T-cell (primary cell): ENCODE measurements around the gene MMEL1. TPM values are rescaled to one million over a fixed set of nuclear protein-coding genes. Genes with fewer than 3 reads are reported as not detected.

Source experiments
- ATAC-seq, 4 experiments: fragments of 200-7000 bp in 3 of 4; fragments of 150-1000 bp in 1 of 4; cut with Tn5 transposase; replicated peaks in 1 of 4; 1 replicate in 3 of 4; 2 replicates in 1 of 4; pipeline ENCODE4 v1.10.0; 2021; ENCODE audit warnings: moderate library complexity in 3 of 4, mild to moderate bottlenecking in 2 of 4, moderate number of reproducible peaks in 1 of 4
- CTCF ChIA-PET, 2 donors: fragments of 300-600 bp; sonication (Branson Sonifier 250); formaldehyde crosslinking; loops; one replicate each; lab custom pipeline; 2022; ENCODE audit warnings: antibody characterized with exemption in 2 of 2; lab: Charles Lee
- POLR2A ChIA-PET, 2 donors: fragments of 300-600 bp; sonication (Branson Sonifier 250); formaldehyde crosslinking; loops; one replicate each; lab custom pipeline; 2022; ENCODE audit warnings: antibody characterized with exemption in 2 of 2; lab: Charles Lee
- DNase-seq, 35 experiments: peaks; one replicate each; pipeline versions ENCODE4 v3.0.0 to v3.0.0-alpha.2; 2013 to 2023
- H3K27ac ChIP-seq: one replicate; pipeline ENCODE4 v1.5.1; 2013; ENCODE audit warnings: low read length
- H3K27me3 ChIP-seq, 2 experiments: replicated peaks in 1 of 2; 1 replicate in 1 of 2; 2 replicates in 1 of 2; pipeline versions ENCODE4 v1.6.1 to v1.7.0; 2013; ENCODE audit warnings: low read length in 1 of 2, mixed read lengths in 1 of 2; ENCODE audit not compliant: control insufficient read depth in 2 of 2, insufficient read depth in 2 of 2; ENCODE audit errors: extremely low read depth in 1 of 2
- H3K36me3 ChIP-seq, 2 donors: 1 replicate in 1 of 2; 2 replicates in 1 of 2; pipeline versions ENCODE4 v1.6.1 to v1.7.0; 2013; ENCODE audit warnings: low read length in 1 of 2; ENCODE audit not compliant: control insufficient read depth in 2 of 2, insufficient read depth in 1 of 2; ENCODE audit errors: extremely low read depth in 1 of 2
- H3K4me1 ChIP-seq, 2 experiments: 1 replicate in 1 of 2; 2 replicates in 1 of 2; pipeline versions ENCODE4 v1.6.1 to v1.7.0; 2013; ENCODE audit warnings: low read length in 2 of 2, mixed read lengths in 1 of 2; ENCODE audit not compliant: insufficient read depth in 2 of 2, control insufficient read depth in 1 of 2; ENCODE audit errors: extremely low read depth in 1 of 2
- H3K4me3 ChIP-seq, 2 donors: 1 replicate in 1 of 2; 2 replicates in 1 of 2; pipeline versions ENCODE4 v1.5.1 to v1.7.0; 2013; ENCODE audit warnings: mild to moderate bottlenecking in 2 of 2, low read length in 1 of 2, moderate library complexity in 1 of 2; ENCODE audit not compliant: control insufficient read depth in 1 of 2; ENCODE audit errors: extremely low read depth in 1 of 2
- H3K9me3 ChIP-seq: 2 replicates; pipeline ENCODE4 v1.7.0; 2013
- H3K27ac Mint-ChIP-seq, 2 donors: one replicate each; pipeline ENCODE4 v1.8.0; 2020 to 2021; ENCODE audit warnings: mild to moderate bottlenecking in 2 of 2, mixed read lengths in 2 of 2
- H3K27me3 Mint-ChIP-seq, 2 donors: one replicate each; pipeline ENCODE4 v1.8.0; 2021 to 2022; ENCODE audit warnings: mixed read lengths in 2 of 2
- H3K36me3 Mint-ChIP-seq: one replicate; pipeline ENCODE4 v1.8.0; 2021; ENCODE audit warnings: mixed read lengths
- H3K4me1 Mint-ChIP-seq, 3 donors: one replicate each; pipeline ENCODE4 v1.8.0; 2020 to 2022; ENCODE audit warnings: mixed read lengths in 3 of 3, mild to moderate bottlenecking in 1 of 3
- H3K4me3 Mint-ChIP-seq, 3 donors: one replicate each; pipeline ENCODE4 v1.8.0; 2020 to 2022; ENCODE audit warnings: mild to moderate bottlenecking in 3 of 3, mixed read lengths in 3 of 3, moderate library complexity in 3 of 3
- H3K9me3 Mint-ChIP-seq, 3 donors: one replicate each; pipeline ENCODE4 v1.8.0; 2020 to 2022; ENCODE audit warnings: mixed read lengths in 3 of 3
- WGBS: methylation state at CpG from one replicate; pipeline ENCODE4 v1.1.5; 2013; ENCODE audit warnings: missing lambda C conversion rate; ENCODE audit not compliant: insufficient coverage; 5-methylcytosine and 5-hydroxymethylcytosine counted together
- total RNA-seq, 35 experiments: library from RNA in 6 of 35; stranded (reverse) in 6 of 35; fragments of 120-200 nt in 1 of 35; gene quantifications; one replicate each; pipeline versions ENCODE4 v1.2.1 to v1.2.4 and lab custom pipeline; 2013 to 2026

The MMEL1 gene
- total RNA-seq, 5 donors from 2014 or later (not counting 1 experiment from before 2014, with no cell fraction given): 0.72 to 3.3 (median 1.0) TPM

- H3K4me1 Mint-ChIP-seq: peaks cover 2 to 19% (median 6%) of the 10 kb centered on the region in 3 donors
- H3K27me3 Mint-ChIP-seq: no peaks in the 10 kb centered on the region
- H3K9me3 Mint-ChIP-seq: no peaks in the 10 kb centered on the region
- Histone ChIP-seq H3K27me3 (peaks cover 0 to 23% of the 10 kb centered on the region in 2 experiments), H3K9me3 (no peaks in the 10 kb centered on the region), H3K4me3 (no peak overlapping the region), H3K4me1 (peaks cover 0 to 36% of the 10 kb centered on the region in 2 experiments), H3K27ac (no peak overlapping the region), H3K36me3 (peaks cover 0 to 6% of the 10 kb centered on the region in 2 donors)
- H3K27ac Mint-ChIP-seq: no peak overlapping the region
- ChIA-PET POLR2A (no interaction called here), CTCF (no interaction called here)
- peak in 1 of 35 experiments; percentile 22 for DNase-seq
- 94% methylated on average over 29 of the region's 31 CpGs for WGBS
- no peaks in the 10 kb centered on the region for H3K36me3 Mint-ChIP-seq
- ATAC-seq: no peak
- H3K4me3 Mint-ChIP-seq: no peak overlapping the region
Measured at GRCh38 chr1:2590233-2591141, 42.3 kb downstream of the MMEL1 start.

GRCh38 chr1:2589431-2590232 is 43.2 kb downstream of the MMEL1 start:
- Mint-ChIP-seq H3K36me3 (no peaks in the 10 kb centered on the region), H3K27ac (peak overlapping the region in 1 of 2 donors; percentile 36), H3K9me3 (no peaks in the 10 kb centered on the region), H3K4me1 (peaks cover 11 to 26% (median 13%) of the 10 kb centered on the region in 3 donors), H3K4me3 (peak overlapping the region in 1 of 3 donors; percentile 24), H3K27me3 (no peaks in the 10 kb centered on the region)
- no peak for DNase-seq
- no peaks in the 10 kb centered on the region for H3K9me3 ChIP-seq
- H3K27me3 ChIP-seq: peaks cover 0 to 15% of the 10 kb centered on the region in 2 experiments
- no peak overlapping the region for H3K27ac ChIP-seq
- no peak overlapping the region for H3K4me3 ChIP-seq
- POLR2A ChIA-PET: no interaction called here
- H3K4me1 ChIP-seq: peaks cover 4 to 45% of the 10 kb centered on the region in 2 experiments
- 96% methylated on average over 25 of the region's 25 CpGs for WGBS
- peaks cover 0 to 6% of the 10 kb centered on the region in 2 donors for H3K36me3 ChIP-seq
- no peak for ATAC-seq
- CTCF ChIA-PET: no interaction called here

- H3K27ac ChIP-seq: no peak overlapping the region
- Mint-ChIP-seq H3K27ac (no peak overlapping the region), H3K4me3 (peak overlapping the region; percentile 16 to 55 (median 34)), H3K27me3 (no peaks in the 10 kb centered on the region), H3K4me1 (peaks cover 19 to 34% (median 21%) of the 10 kb centered on the region in 3 donors), H3K9me3 (no peaks in the 10 kb centered on the region), H3K36me3 (no peaks in the 10 kb centered on the region)
- CTCF ChIA-PET: no interaction called here
- H3K9me3 ChIP-seq: no peaks in the 10 kb centered on the region
- H3K27me3 ChIP-seq: peaks cover 0 to 8% of the 10 kb centered on the region in 2 experiments
- POLR2A ChIA-PET: no interaction called here
- H3K4me3 ChIP-seq: no peak overlapping the region
- no peak for ATAC-seq
- H3K4me1 ChIP-seq: peaks cover 12 to 53% of the 10 kb centered on the region in 2 experiments
- H3K36me3 ChIP-seq: peaks cover 0 to 6% of the 10 kb centered on the region in 2 donors
- 91% methylated on average over 22 of the region's 23 CpGs for WGBS
- no peak for DNase-seq
Measured at GRCh38 chr1:2588661-2589430, 44.0 kb downstream of the MMEL1 start.

GRCh38 chr1:2587860-2588571 is 44.8 kb downstream of the MMEL1 start:
- peak overlapping the region; percentile 61 to 73 for H3K4me3 ChIP-seq
- H3K27ac ChIP-seq: no peak overlapping the region
- 88% methylated on average over 18 of the region's 19 CpGs for WGBS
- H3K36me3 ChIP-seq: peaks cover 0 to 6% of the 10 kb centered on the region in 2 donors
- POLR2A ChIA-PET: no interaction called here
- peaks cover 19 to 56% of the 10 kb centered on the region in 2 experiments for H3K4me1 ChIP-seq
- peaks cover 0 to 5% of the 10 kb centered on the region in 2 experiments for H3K27me3 ChIP-seq
- ATAC-seq (no peak), DNase-seq (no peak)
- no peak overlapping the region for H3K27ac Mint-ChIP-seq
- H3K9me3 ChIP-seq: no peaks in the 10 kb centered on the region
- no peaks in the 10 kb centered on the region for H3K27me3 Mint-ChIP-seq
- no peaks in the 10 kb centered on the region for H3K9me3 Mint-ChIP-seq
- CTCF ChIA-PET: interaction anchor here in 1 of 2 donors (0.7 kb wide), 1 partner anchor 59 kb away, joined by 3 read pairs; no protein-coding TSS in a partner anchor
- H3K4me3 Mint-ChIP-seq: peak overlapping the region; percentile 74 to 83 (median 76)
- H3K36me3 Mint-ChIP-seq: no peaks in the 10 kb centered on the region
- H3K4me1 Mint-ChIP-seq: peaks cover 26 to 42% (median 29%) of the 10 kb centered on the region in 3 donors

GRCh38 chr1:2587071-2587859 is 45.6 kb downstream of the MMEL1 start:
- Mint-ChIP-seq H3K9me3 (no peaks in the 10 kb centered on the region), H3K4me3 (peak overlapping the region; percentile 74 to 83 (median 76)), H3K27ac (peak overlapping the region; percentile 8 to 16), H3K36me3 (no peaks in the 10 kb centered on the region), H3K27me3 (no peaks in the 10 kb centered on the region), H3K4me1 (peaks cover 29 to 40% (median 32%) of the 10 kb centered on the region in 3 donors)
- Histone ChIP-seq H3K27ac (no peak overlapping the region), H3K9me3 (no peaks in the 10 kb centered on the region), H3K27me3 (peaks cover 0 to 2% of the 10 kb centered on the region in 2 experiments), H3K36me3 (peaks cover 0 to 6% of the 10 kb centered on the region in 2 donors), H3K4me1 (peaks cover 19 to 58% of the 10 kb centered on the region in 2 experiments), H3K4me3 (peak overlapping the region; percentile 61 to 73)
- POLR2A ChIA-PET: interaction anchor here in 1 of 2 donors (0.5 kb wide), 1 partner anchor 29 kb away, joined by 4 read pairs; no protein-coding TSS in a partner anchor
- peak in 2 of 4 experiments; percentile 5 to 6 for ATAC-seq
- CTCF ChIA-PET: interaction anchor here (0.5 to 2.3 kb wide), 4 partner anchors 9 to 390 kb away, joined by 3 to 5 read pairs (median 3); no protein-coding TSS in a partner anchor
- 1% methylated on average over 41 of the region's 52 CpGs for WGBS
- peak in 17 of 35 experiments; percentile 8 to 44 (median 26) for DNase-seq
